ENCODE data around the gene CEP104. TPM values are rescaled to one million over a fixed set of nuclear protein-coding genes. Genes with fewer than 3 reads are reported as not detected.
A peak's percentile ranks its signal among the peaks of the same experiment; 100 is the strongest.

Gene CEP104
- total RNA-seq (71.8 and 76.2 TPM in 2 replicates), polyA plus RNA-seq (24.3 and 27.7 TPM in 2 replicates), polyA minus RNA-seq (16.2 and 21.4 TPM in 2 replicates)
- total RNA-seq (2013), result 22.2 TPM

- Mint-ChIP-seq H3K9me3 (ENCODE audit: insufficient read depth) (no peaks in the 10 kb centered on the region), H3K27ac (peak within 1 kb of the TSS; percentile 93), H3K4me3 (peak within 1 kb of the TSS; percentile 98), H3K4me1 (peaks cover 31% of the 10 kb centered on the region), H3K27me3 (no peaks in the 10 kb centered on the region)
- Histone ChIP-seq H3K4me3 (ENCODE audit: control extremely low read depth in 1 of 5, extremely low read depth in 1 of 5, insufficient read depth in 1 of 5, low read depth in 2 of 5, low read length in 4 of 5) (peak within 1 kb of the TSS; percentile 59 to 92 (median 85)), H3K9me3 (ENCODE audit: control extremely low read depth in 1 of 3, control insufficient read depth in 2 of 3, insufficient read depth in 1 of 3, low read length in 2 of 3) (no peaks in the 10 kb centered on the region), H3K4me1 (ENCODE audit: control insufficient read depth in 2 of 2, insufficient read depth in 2 of 2, low read length in 2 of 2) (peaks cover 20 to 24% of the 10 kb centered on the region in 2 donors), H3K27me3 (replicated peaks in 1 of 4; ENCODE audit: control extremely low read depth in 1 of 4, control insufficient read depth in 3 of 4, insufficient read depth in 4 of 4, low read length in 3 of 4) (no peaks in the 10 kb centered on the region), H3K9ac (ENCODE audit: low read length) (peak within 1 kb of the TSS; percentile 91), H4K20me1 (ENCODE audit: control insufficient read depth, insufficient read depth, low read length, poor library complexity, severe bottlenecking) (peaks cover 70% of the 10 kb centered on the region), H2AFZ (ENCODE audit: insufficient read depth, low read depth, low read length, poor library complexity, severe bottlenecking) (peak within 1 kb of the TSS; percentile 95), H3K79me2 (ENCODE audit: control insufficient read depth, insufficient read depth, low read length) (peaks cover 74% of the 10 kb centered on the region), H3K4me2 (replicated peaks; ENCODE audit: low read depth, low read length, poor library complexity, severe bottlenecking) (peak within 1 kb of the TSS; percentile 98), H3K27ac (ENCODE audit: low read length in 2 of 2) (peak within 1 kb of the TSS; percentile 59 to 68), H3K36me3 (replicated peaks in 1 of 2; ENCODE audit: control extremely low read depth in 1 of 2, control insufficient read depth in 1 of 2, extremely low read depth in 1 of 2, insufficient read depth in 2 of 2, low read length in 1 of 2) (peaks cover 0 to 8% of the 10 kb centered on the region in 2 experiments)
- peak; percentile 97 for ATAC-seq (ENCODE audit: low read depth)
- TF ChIP-seq EZH2 (IDR thresholded peaks at IDR 0.05; ENCODE audit: borderline replicate concordance, insufficient read depth, low read depth, low read length, poor library complexity, severe bottlenecking) (no peak), CTCF (IDR thresholded peaks at IDR 0.05) (peak; percentile 46)
- WGBS (ENCODE audit: insufficient coverage), result 0% methylated on average over 73 of the region's 73 CpGs
- ChIA-PET POLR2A (interaction anchor here (0.5 to 2.6 kb wide), 5 partner anchors 43 to 191 kb away, joined by 3 to 14 read pairs (median 3); partner anchors contain the start of gene C1orf174), CTCF (interaction anchor here (1.2 to 1.7 kb wide), 3 partner anchors 42 to 191 kb away, joined by 3 to 4 read pairs (median 4); partner anchors contain the start of gene C1orf174)
- peak; percentile 99 for DNase-seq
- intact Hi-C loops (cut with micrococcal nuclease), result loop anchor here (1.0 to 10.0 kb wide), 5 partner anchors 43 to 232 kb away; partner anchors contain the start of genes C1orf174, LRRC47, SMIM1 and TPRG1L
Observed at GRCh38 chr1:3856923-3857790, at the start of gene CEP104, which contains the start of gene DFFB. CEP104 (minus strand) TSS chr1:3857211; CDS start chr1:3852407, 4,804 bp downstream. DFFB (plus strand) TSS chr1:3857476; CDS start chr1:3857604, 128 bp downstream.
